HCT116 (cell line): Measurements from ENCODE around the gene METTL2B. TPM values are rescaled to one million over a fixed set of nuclear protein-coding genes. Genes with fewer than 3 reads are reported as not detected.

Experiments
- ATAC-seq: fragments of 200-7000 bp; cut with Tn5 transposase; 2 replicates; pipeline ENCODE4 v1.9.1; 2020; ENCODE audit warnings: mild to moderate bottlenecking, moderate library complexity
- BruUV-seq: library from RNA; stranded (reverse); fragments of 400-500 nt; replicated peaks from 2 replicates; lab custom pipeline; 2021; lab: Mats Ljungman, UMichigan
- CTCF ChIA-PET: fragments of 300-600 bp; sonication (Branson Sonifier 250); formaldehyde crosslinking; loops from one replicate; lab custom pipeline; 2021; ENCODE audit warnings: antibody characterized with exemption; lab: Charles Lee
- POLR2A ChIA-PET: fragments of 300-600, 350-600 bp; sonication (Branson Sonifier 250); formaldehyde crosslinking; loops from one replicate; lab custom pipeline; 2021; ENCODE audit warnings: antibody characterized with exemption; lab: Charles Lee
- RAD21 ChIA-PET, 2 experiments: fragments of 300-600 bp; sonication (Branson Sonifier 250); formaldehyde crosslinking; loops; one replicate each; lab custom pipeline; 2023; ENCODE audit warnings: low total read pairs in 2 of 2; ENCODE audit not compliant: uncharacterized antibody in 2 of 2, unreplicated experiment in 2 of 2, low non-redundant PET in 1 of 2; lab: Charles Lee
- DNase-seq: peaks from one replicate; pipeline ENCODE4 v3.0.0-alpha.2; 2010; ENCODE audit warnings: low read depth, low spot score
- H2AFZ ChIP-seq: fragments of 200-600 bp; shearing (Covaris generic), sonication (generic); 2 replicates; pipeline ENCODE4 v1.6.1; 2017; ENCODE audit warnings: low read depth, mixed run types, mixed read lengths, antibody characterized with exemption, low read length; ENCODE audit not compliant: poor library complexity, severe bottlenecking
- H3K27ac ChIP-seq: 2 replicates; pipeline ENCODE4 v1.5.1; 2012; ENCODE audit warnings: low read depth, low read length
- H3K27me3 ChIP-seq: fragments of 200-600 bp; sonication (generic); 2 replicates; pipeline ENCODE4 v1.6.1; 2016; ENCODE audit warnings: mixed run types, low read length, mixed read lengths; ENCODE audit not compliant: insufficient read depth
- H3K36me3 ChIP-seq, 2 experiments: fragments of 200-500 bp in 1 of 2; fragments of 200-600 bp in 1 of 2; sonication (Bioruptor generic) in 1 of 2; sonication (generic) in 1 of 2; 2 replicates each; pipeline versions ENCODE4 v1.5.1 to v1.6.1; 2014 to 2016; ENCODE audit warnings: low read length in 2 of 2, inconsistent platforms in 1 of 2, mixed read lengths in 1 of 2, mixed run types in 1 of 2; ENCODE audit not compliant: insufficient read depth in 2 of 2, control insufficient read depth in 1 of 2
- H3K4me1 ChIP-seq, 2 experiments: fragments of 200-600 bp in 1 of 2; sonication (generic) in 1 of 2; 2 replicates each; pipeline versions ENCODE4 v1.5.1 to v1.6.1; 2012 to 2017; ENCODE audit warnings: low read length in 2 of 2, inconsistent platforms in 1 of 2, mild to moderate bottlenecking in 1 of 2, mixed read lengths in 1 of 2, mixed run types in 1 of 2, moderate library complexity in 1 of 2; ENCODE audit not compliant: insufficient read depth in 2 of 2, control insufficient read depth in 1 of 2
- H3K4me2 ChIP-seq: fragments of 200-600 bp; sonication (generic); 2 replicates; pipeline ENCODE4 v1.6.1; 2017; ENCODE audit warnings: mixed run types, low read length, mixed read lengths
- H3K4me3 ChIP-seq, 2 experiments: fragments of 200-600 bp in 1 of 2; sonication (generic) in 1 of 2; replicated peaks in 1 of 2; 2 replicates each; pipeline ENCODE4 v1.5.1; 2011 to 2016; ENCODE audit warnings: low read length in 2 of 2, control low read depth in 1 of 2, low read depth in 1 of 2, mild to moderate bottlenecking in 1 of 2, mixed read lengths in 1 of 2, mixed run types in 1 of 2
- H3K79me2 ChIP-seq: fragments of 200-600 bp; sonication (generic); 2 replicates; pipeline ENCODE4 v1.6.1; 2017; ENCODE audit warnings: mild to moderate bottlenecking, mixed run types, low read length, moderate library complexity, mixed read lengths; ENCODE audit not compliant: insufficient read depth
- H3K9ac ChIP-seq: fragments of 200-600 bp; sonication (generic); 2 replicates; pipeline ENCODE4 v1.6.1; 2016; ENCODE audit warnings: low read length, mixed read lengths
- H3K9me2 ChIP-seq: fragments of 200-600 bp; sonication (generic), shearing (Covaris generic); 2 replicates; pipeline ENCODE4 v1.6.1; 2017; ENCODE audit warnings: mixed run types, mild to moderate bottlenecking, moderate library complexity; ENCODE audit not compliant: insufficient read depth
- H3K9me3 ChIP-seq, 2 experiments: fragments of 200-500 bp in 1 of 2; fragments of 200-600 bp in 1 of 2; sonication (Bioruptor generic) in 1 of 2; sonication (generic) in 1 of 2; 2 replicates each; pipeline ENCODE4 v1.6.1; 2014 to 2017; ENCODE audit warnings: low read length in 2 of 2, mixed read lengths in 2 of 2, inconsistent platforms in 1 of 2, low read depth in 1 of 2, mild to moderate bottlenecking in 1 of 2, mixed run types in 1 of 2, moderate library complexity in 1 of 2; ENCODE audit not compliant: control insufficient read depth in 1 of 2, insufficient read depth in 1 of 2
- H4K20me1 ChIP-seq: fragments of 200-600 bp; sonication (generic), shearing (Covaris generic); 2 replicates; pipeline ENCODE4 v1.6.1; 2017; ENCODE audit warnings: mixed run types, mild to moderate bottlenecking, moderate library complexity; ENCODE audit not compliant: insufficient read depth
- ATF3 ChIP-seq: IDR thresholded peaks from 2 replicates; pipeline ENCODE4 v1.6.1; 2012
- CBX3 ChIP-seq: IDR thresholded peaks from 2 replicates; pipeline ENCODE4 v1.6.1; 2012; ENCODE audit warnings: low read depth
- CEBPB ChIP-seq: IDR thresholded peaks from 2 replicates; pipeline ENCODE4 v1.6.1; 2012; ENCODE audit warnings: low read depth
- CTCF ChIP-seq, 3 experiments: fragments of 200-600 bp in 1 of 3; sonication (generic) in 1 of 3; IDR thresholded peaks in 2 of 3; conservative IDR thresholded peaks in 1 of 3; 2 replicates each; pipeline ENCODE4 v1.5.1; 2012 to 2017; ENCODE audit warnings: low read depth in 2 of 3, low read length in 2 of 3, antibody characterized with exemption in 1 of 3, borderline replicate concordance in 1 of 3, control low read depth in 1 of 3, mild to moderate bottlenecking in 1 of 3, mixed read lengths in 1 of 3, mixed run types in 1 of 3, moderate library complexity in 1 of 3; ENCODE audit not compliant: insufficient read depth in 1 of 3
- ELF1 ChIP-seq: IDR thresholded peaks from 2 replicates; pipeline ENCODE4 v1.6.1; 2012; ENCODE audit warnings: low read depth, borderline replicate concordance
- EZH2phosphoT487 ChIP-seq: fragments of 200-600 bp; IDR thresholded peaks from 2 replicates; pipeline ENCODE4 v1.6.1; 2018; ENCODE audit warnings: antibody characterized with exemption, borderline replicate concordance
- JUND ChIP-seq: IDR thresholded peaks from 2 replicates; pipeline ENCODE4 v1.6.1; 2012
- MAX ChIP-seq: IDR thresholded peaks from 2 replicates; pipeline ENCODE4 v1.6.1; 2012
- POLR2A ChIP-seq: IDR thresholded peaks from 2 replicates; pipeline ENCODE4 v1.7.0; 2011; ENCODE audit warnings: borderline replicate concordance; ENCODE audit not compliant: insufficient read depth, insufficient read length; ENCODE audit errors: extremely low read depth
- RAD21 ChIP-seq: IDR thresholded peaks from 2 replicates; pipeline ENCODE4 v1.6.1; 2012; ENCODE audit warnings: low read depth, mild to moderate bottlenecking
- REST ChIP-seq: IDR thresholded peaks from 2 replicates; pipeline ENCODE4 v1.6.1; 2012; ENCODE audit warnings: low read depth
- SIN3A ChIP-seq: IDR thresholded peaks from 2 replicates; pipeline ENCODE4 v1.6.1; 2012; ENCODE audit warnings: low read depth
- SP1 ChIP-seq: IDR thresholded peaks from 2 replicates; pipeline ENCODE4 v1.6.1; 2012; ENCODE audit warnings: low read depth
- YY1 ChIP-seq: IDR thresholded peaks from 2 replicates; pipeline ENCODE4 v1.6.1; 2011; ENCODE audit warnings: low read length, low read depth, moderate library complexity, mild to moderate bottlenecking; ENCODE audit not compliant: insufficient replicate concordance; ENCODE audit errors: extremely low read depth
- ZFX ChIP-seq: fragments of 450-650 bp; IDR thresholded peaks from 2 replicates; pipeline ENCODE4 v1.6.1; 2017
- ZNF274 ChIP-seq: fragments of 200-500 bp; sonication (Bioruptor generic); IDR thresholded peaks from 2 replicates; pipeline ENCODE4 v1.6.1; 2014; ENCODE audit warnings: mild to moderate bottlenecking, low read depth, low read length, inconsistent platforms
- intact Hi-C: fragments of 100-400 bp; cut with micrococcal nuclease; formaldehyde crosslinking; loops from 2 replicates; pipeline ENCODE4 v1.10.0; 2022
- total RNA-seq: library from RNA; stranded (reverse); gene quantifications from one replicate; pipeline ENCODE4 v1.2.1, GENCODE V29; 2021; ENCODE audit not compliant: unreplicated experiment

Gene METTL2B
- total RNA-seq, 1 experiment from 2014 or later: 45.7 TPM

GRCh38 chr7:128431221-128431620 is 45.3 kb upstream of the METTL2B start:
- CTCF ChIA-PET: interaction anchor here (1.7 kb wide), 1 partner anchor 29 kb away, joined by 6 read pairs; no protein-coding TSS in a partner anchor
- peak; percentile 33; the same call in 1 of the 2 replicates for TF ChIP-seq SP1
- TF ChIP-seq SIN3A: no peak
- no peak for TF ChIP-seq ZFX
- Histone ChIP-seq H2AFZ (no peak overlapping the region), H3K27ac (no peak overlapping the region), H3K9me3 (no peaks in the 10 kb centered on the region), H3K36me3 (no peaks in the 10 kb centered on the region), H3K9me2 (no peaks in the 10 kb centered on the region), H3K27me3 (no peaks in the 10 kb centered on the region), H3K4me2 (peak overlapping the region; percentile 34; the same call in 1 of the 2 replicates), H3K4me3 (no peak overlapping the region), H4K20me1 (no peaks in the 10 kb centered on the region), H3K9ac (no peak overlapping the region), H3K4me1 (peaks cover 0 to 14% of the 10 kb centered on the region in 2 experiments; a peak in 1 of 4 replicates), H3K79me2 (no peaks in the 10 kb centered on the region)
- intact Hi-C loops: no loop called here
- RAD21 ChIA-PET: no interaction called here
- no peak for DNase-seq
- no TSS peak for BruUV-seq
- ATAC-seq: peak; percentile 56
- POLR2A ChIA-PET: no interaction called here

- no peaks in the 10 kb centered on the region for H3K36me3 ChIP-seq
- CTCF ChIA-PET: interaction anchor here (1.7 kb wide), 1 partner anchor 28 kb away, joined by 6 read pairs; no protein-coding TSS in a partner anchor
- no peak overlapping the region for H2AFZ ChIP-seq
- POLR2A ChIA-PET: no interaction called here
- no peaks in the 10 kb centered on the region for H3K9me3 ChIP-seq
- H3K4me3 ChIP-seq: no peak overlapping the region
- RAD21 ChIA-PET: no interaction called here
- intact Hi-C loops: no loop called here
- H3K27me3 ChIP-seq: no peaks in the 10 kb centered on the region
- no peak for DNase-seq
- H3K79me2 ChIP-seq: no peaks in the 10 kb centered on the region
- no peak overlapping the region for H3K27ac ChIP-seq
- TF ChIP-seq ZNF274: no peak
- no peak for TF ChIP-seq CBX3
- TF ChIP-seq YY1: no peak
- TF ChIP-seq JUND: no peak
- no peak for TF ChIP-seq ATF3
- TF ChIP-seq EZH2phosphoT487: no peak
- TF ChIP-seq MAX: no peak
- no peak for TF ChIP-seq POLR2A
- no peak for TF ChIP-seq CTCF (IDR thresholded peaks at IDR 0.05 in 2 of 3, conservative IDR thresholded peaks at IDR 0.05 in 1 of 3; ENCODE audit: borderline replicate concordance in 1 of 3, insufficient read depth in 1 of 3, low read depth in 2 of 3, low read length in 2 of 3)
- TF ChIP-seq ELF1: no peak
- TF ChIP-seq RAD21: no peak
- no peak for TF ChIP-seq SP1
- no peak for TF ChIP-seq REST
- TF ChIP-seq CEBPB: no peak
- BruUV-seq: no TSS peak
- H3K9ac ChIP-seq: no peak overlapping the region
- ATAC-seq: no peak
- no peak overlapping the region for H3K4me2 ChIP-seq
- H3K9me2 ChIP-seq: no peaks in the 10 kb centered on the region
- H3K4me1 ChIP-seq: peaks cover 0 to 14% of the 10 kb centered on the region in 2 experiments; a peak in 1 of 4 replicates
- H4K20me1 ChIP-seq: no peaks in the 10 kb centered on the region
These were observed 44.8 kb upstream of the METTL2B start for GRCh38 chr7:128431754-128432153.
